ENCODE data around the gene MRPS18B.
A peak's percentile ranks its signal among the peaks of the same experiment; 100 is the strongest.

Gene MRPS18B

DNA sequence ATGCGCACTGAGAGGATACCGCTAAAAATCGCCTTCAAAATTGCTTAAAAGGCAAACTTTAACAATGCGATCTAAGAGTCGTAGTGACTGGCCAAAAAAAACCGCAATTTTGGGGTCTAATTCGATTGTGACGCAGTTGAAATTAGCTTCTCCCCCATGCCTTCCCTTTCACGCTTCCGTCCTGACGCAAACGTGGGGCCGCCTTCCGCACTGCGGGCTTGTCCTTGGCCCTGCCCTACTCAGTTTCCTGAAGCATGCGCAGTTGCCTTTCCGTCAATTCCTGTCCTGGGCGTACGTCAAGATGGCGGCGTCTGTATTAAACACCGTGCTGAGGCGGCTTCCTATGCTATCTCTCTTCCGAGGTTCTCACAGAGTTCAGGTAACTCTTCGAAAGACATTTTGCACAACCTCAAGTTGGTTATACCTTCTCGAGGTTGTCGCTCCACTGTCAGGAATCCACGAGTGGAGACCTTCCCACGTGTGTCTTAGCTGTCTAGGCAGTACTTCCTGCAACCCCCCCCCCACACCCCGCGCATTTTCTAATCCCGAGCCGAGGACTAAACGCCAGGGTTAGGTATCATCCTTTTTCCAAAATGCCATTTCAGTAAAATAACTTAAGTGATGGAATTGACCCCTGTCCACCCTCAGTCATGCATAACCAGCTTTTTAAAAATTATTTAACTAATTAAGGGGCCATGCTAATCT lies at the start of gene MRPS18B:
MRPS18B (plus strand) TSS at position 276 of the 705 bp plus-strand sequence; CDS start at position 302, 26 bp downstream.
- intact Hi-C loops (cut with DNase I), result loop anchor here (5.0 kb wide), 1 partner anchor 105 kb away; the partner anchor contains the start of gene TUBB
- peak; percentile 96 to 99 (median 99) for DNase-seq

DNA sequence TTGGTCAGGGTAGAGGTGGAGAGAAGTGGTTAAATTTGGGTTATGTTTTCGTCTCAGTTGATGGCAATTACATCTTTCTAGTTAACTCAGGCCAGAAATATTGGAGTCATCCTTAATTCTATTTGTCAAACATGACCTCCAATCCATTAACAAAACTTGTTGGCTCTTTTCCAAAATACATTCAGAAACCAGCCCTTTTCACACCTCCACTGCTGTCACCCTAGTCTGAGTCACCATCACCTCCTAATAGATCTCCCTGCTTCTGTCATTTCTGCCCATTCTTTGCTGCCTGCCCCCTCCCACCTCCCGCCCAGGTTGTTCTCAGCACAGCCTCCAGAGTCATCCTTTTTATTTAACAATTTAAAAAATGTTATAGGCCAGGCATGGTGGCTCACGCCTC lies 49.4 kb upstream of the MRPS18B start:
- DNase-seq, result peak; percentile 23 to 91 (median 66)
- intact Hi-C loops (cut with DNase I), result no loop called here

DNA sequence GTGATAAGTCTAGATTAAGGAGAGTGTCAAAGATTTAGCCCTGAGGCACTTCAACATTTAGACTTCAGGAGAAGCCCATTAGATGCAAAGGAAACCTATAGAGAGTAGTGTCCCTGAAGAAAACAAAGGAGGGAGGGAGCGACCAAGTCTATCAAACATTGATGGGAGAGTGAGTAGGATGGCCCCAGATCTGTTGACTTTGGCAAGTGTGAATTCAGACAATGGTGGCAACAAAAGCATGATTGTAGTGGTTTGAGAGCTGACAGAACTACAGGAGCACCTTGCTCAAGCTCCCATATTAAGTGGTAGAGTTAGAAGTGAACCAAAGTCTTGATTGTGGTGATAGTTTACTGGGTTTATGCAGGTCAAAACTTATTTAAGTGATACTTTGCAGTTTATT lies 47.4 kb upstream of the MRPS18B start:
- intact Hi-C loops (cut with DNase I), result loop anchor here (2.0 to 5.0 kb wide), 2 partner anchors 13 to 42 kb away; partner anchors contain the start of genes GNL1 and PRR3

DNA sequence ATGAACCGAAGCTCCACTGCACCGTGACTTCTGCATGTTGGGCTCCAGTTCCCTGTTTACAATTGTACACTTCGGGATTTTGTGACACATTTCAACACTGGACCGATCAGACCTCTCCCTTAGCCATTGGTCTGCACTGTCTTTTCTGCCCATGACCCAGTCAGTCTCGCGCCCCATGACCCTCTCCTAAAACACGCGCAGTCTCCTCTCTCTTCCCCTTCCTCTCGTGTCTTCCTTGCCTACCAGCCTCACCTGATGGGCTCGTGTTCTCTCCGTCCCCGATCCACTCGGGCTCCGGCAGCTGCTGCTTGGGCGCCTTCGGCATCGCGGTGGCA lies 46.9 kb upstream of the MRPS18B start:
- intact Hi-C loops (cut with DNase I), result loop anchor here (2.0 to 5.0 kb wide), 2 partner anchors 14 to 42 kb away; partner anchors contain the start of genes GNL1 and PRR3
- DNase-seq, result peak in 3 of 42 donors; percentile 10 to 35 (median 28)

More for the DNA sequence above, 47.4 kb upstream of the MRPS18B start:
- no peak for DNase-seq

DNA sequence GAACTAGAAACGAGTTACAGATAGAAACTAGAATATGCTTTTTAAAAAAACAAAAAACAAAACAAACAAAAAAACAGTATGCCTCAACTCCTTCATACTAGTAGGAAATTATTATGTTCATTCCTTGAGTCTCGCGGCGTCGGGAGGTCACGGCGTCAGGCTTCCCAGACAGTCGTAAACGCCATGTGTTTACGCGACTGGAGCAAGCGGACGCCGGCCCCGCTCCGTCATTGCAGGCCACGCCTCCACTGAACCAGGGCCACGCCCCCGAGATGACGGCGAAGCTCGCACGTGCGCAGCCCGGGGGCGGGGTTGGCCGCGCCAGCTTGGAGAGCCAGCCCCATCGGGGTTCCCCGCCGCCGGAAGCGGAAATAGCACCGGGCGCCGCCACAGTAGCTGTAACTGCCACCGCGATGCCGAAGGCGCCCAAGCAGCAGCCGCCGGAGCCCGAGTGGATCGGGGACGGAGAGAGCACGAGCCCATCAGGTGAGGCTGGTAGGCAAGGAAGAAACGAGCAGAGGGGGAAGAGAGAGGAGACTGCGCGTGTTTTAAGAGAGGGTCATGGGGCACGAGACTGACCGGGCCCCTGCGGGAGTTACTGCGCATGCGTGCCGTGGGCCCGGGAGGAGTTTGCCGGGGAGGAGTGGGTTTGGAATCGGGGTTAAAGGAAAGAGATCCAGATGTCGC lies 46.4 kb upstream of the MRPS18B start, which contains the start of gene ABCF1:
ABCF1 (plus strand) TSS at position 368 of the 687 bp plus-strand sequence; CDS start at position 414, 46 bp downstream.
- DNase-seq, result peak; percentile 95 to 100 (median 99)
- intact Hi-C loops (cut with DNase I), result loop anchor here (2.0 to 5.0 kb wide), 2 partner anchors 14 to 41 kb away; partner anchors contain the start of genes GNL1 and PRR3

- intact Hi-C loops (cut with DNase I), result loop anchor here (2.0 to 5.0 kb wide), 2 partner anchors 15 to 41 kb away; partner anchors contain the start of genes GNL1 and PRR3
- DNase-seq, result no peak
Observed at GRCh38 chr6:30571762-30572082, 45.9 kb upstream of the MRPS18B start.

DNA sequence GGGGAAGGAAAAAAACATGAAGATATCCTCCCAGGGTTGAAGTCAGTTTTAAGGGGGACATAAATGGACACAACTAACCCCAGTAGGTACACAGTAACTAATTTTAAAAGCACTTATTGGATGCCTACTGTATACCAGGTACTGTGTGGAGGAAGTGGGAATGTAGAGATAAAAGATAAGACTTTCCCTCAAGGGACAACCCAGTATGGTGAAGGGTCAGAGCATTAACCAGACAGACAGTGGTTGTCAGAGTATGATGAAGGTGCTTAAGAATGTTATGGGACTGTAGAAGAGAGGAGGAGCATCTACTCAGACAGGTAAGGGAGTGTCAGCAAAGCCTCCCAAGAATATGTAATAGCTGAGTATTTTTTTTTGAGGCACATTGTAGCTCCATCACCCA lies 45.5 kb upstream of the MRPS18B start:
- intact Hi-C loops (cut with DNase I), result loop anchor here (5.0 kb wide), 1 partner anchor 40 kb away; no protein-coding TSS in a partner anchor

DNA sequence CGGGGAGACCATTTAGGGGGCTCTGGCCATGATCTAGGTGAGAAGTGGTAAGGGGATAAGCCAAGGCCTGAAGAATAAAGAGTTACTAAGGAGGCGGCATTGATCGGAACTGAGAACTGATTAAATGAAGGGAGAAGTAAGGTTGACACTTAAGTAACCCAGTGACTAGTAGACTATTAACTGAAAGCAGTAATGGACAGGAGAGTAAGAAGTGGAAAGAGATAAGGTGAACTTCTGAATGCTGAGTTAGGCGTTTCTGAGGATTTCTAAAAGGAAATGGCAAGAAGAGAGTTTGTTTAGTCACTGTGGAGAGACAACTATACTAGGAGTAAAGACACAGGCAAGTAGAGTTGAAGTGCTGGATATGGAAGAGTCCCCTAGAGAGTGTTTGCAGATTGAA lies 44.5 kb upstream of the MRPS18B start:
- no peak for DNase-seq
- intact Hi-C loops (cut with DNase I), result loop anchor here (5.0 kb wide), 1 partner anchor 39 kb away; no protein-coding TSS in a partner anchor

More for the DNA sequence above, 45.5 kb upstream of the MRPS18B start:
- DNase-seq, result no peak

- DNase-seq, result no peak
- intact Hi-C loops (cut with DNase I), result no loop called here
Observed at GRCh38 chr6:30578051-30578450, 39.6 kb upstream of the MRPS18B start.

- intact Hi-C loops (cut with DNase I), result no loop called here
Observed at GRCh38 chr6:30583921-30584320, 33.7 kb upstream of the MRPS18B start.

DNA sequence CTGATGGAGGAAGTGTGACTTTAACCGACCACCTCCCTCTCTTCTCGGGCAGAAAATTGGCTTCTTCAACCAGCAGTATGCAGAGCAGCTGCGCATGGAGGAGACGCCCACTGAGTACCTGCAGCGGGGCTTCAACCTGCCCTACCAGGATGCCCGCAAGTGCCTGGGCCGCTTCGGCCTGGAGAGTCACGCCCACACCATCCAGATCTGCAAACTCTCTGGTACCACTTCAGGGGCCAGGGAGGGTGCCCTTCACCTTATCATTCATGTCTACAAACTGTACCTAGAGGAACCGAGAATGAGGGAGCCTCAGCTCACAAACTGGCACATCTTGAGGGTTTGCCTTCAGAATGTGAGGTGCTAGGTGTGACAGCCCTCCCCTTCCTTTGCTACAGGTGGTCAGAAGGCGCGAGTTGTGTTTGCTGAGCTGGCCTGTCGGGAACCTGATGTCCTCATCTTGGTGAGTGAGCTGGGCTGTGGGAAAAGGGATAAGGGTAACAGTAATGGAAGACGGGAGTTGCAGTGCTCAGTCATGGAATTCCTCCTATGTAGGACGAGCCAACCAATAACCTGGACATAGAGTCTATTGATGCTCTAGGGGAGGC lies 27.8 kb upstream of the MRPS18B start:
- intact Hi-C loops (cut with DNase I), result loop anchor here (10.0 kb wide), 1 partner anchor 45 kb away; no protein-coding TSS in a partner anchor
- DNase-seq, result no peak

More at GRCh38 chr6:30583921-30584320, 33.7 kb upstream of the MRPS18B start:
- DNase-seq, result no peak

DNA sequence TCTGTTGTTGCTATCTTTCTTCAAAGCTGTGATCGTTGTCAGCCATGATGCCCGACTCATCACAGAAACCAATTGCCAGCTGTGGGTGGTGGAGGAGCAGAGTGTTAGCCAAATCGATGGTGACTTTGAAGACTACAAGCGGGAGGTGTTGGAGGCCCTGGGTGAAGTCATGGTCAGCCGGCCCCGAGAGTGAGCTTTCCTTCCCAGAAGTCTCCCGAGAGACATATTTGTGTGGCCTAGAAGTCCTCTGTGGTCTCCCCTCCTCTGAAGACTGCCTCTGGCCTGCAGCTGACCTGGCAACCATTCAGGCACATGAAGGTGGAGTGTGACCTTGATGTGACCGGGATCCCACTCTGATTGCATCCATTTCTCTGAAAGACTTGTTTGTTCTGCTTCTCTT lies 27.1 kb upstream of the MRPS18B start:
- DNase-seq, result no peak
- intact Hi-C loops (cut with DNase I), result loop anchor here (10.0 kb wide), 1 partner anchor 46 kb away; no protein-coding TSS in a partner anchor

GRCh38 chr6:30591008-30591407 lies 26.6 kb upstream of the MRPS18B start:
- intact Hi-C loops (cut with DNase I), result loop anchor here (10.0 kb wide), 1 partner anchor 46 kb away; no protein-coding TSS in a partner anchor
- DNase-seq, result no peak

GRCh38 chr6:30592287-30592686 lies 25.4 kb upstream of the MRPS18B start:
- intact Hi-C loops (cut with DNase I), result loop anchor here (10.0 kb wide), 1 partner anchor 47 kb away; no protein-coding TSS in a partner anchor
- no peak for DNase-seq

DNA sequence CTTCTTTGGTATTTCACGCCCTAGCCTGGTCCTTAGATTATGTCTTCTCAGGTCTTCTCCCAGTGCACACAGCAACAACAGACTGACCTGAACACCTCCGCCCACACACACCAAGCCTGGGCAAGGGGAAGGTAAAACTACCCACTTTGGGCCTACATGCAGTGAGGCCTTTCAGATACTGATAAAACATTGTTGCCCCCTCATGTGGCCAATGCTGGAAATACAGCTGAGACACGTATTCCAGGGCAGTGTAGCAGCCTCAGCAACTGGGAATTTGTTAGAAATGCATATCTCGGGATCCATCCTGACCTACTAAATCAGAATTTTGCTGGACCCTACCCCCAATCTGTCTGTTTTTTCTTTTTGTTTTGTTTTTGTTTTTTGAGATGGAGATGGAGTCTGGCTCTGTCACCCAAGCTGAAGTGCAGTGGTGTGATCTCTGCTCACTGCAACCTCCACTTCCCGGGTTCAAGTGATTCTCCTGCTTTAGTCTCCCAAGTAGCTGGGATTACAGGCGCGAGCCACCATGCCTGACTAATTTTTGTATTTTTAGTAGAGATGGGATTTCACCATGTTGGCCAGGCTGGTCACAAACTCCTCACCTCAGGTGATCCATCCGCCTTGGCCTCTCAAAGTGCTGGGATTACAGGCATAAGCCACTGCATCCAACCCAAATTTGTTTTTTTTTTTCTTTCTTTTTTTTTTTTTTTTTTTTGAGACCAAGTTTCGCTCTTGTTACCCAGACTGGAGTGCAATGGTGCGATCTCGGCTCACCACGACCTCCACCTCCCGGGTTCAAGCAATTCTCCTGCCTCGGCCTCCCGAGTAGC lies 20.1 kb upstream of the MRPS18B start:
- intact Hi-C loops (cut with DNase I), result loop anchor here (10.0 kb wide), 1 partner anchor 53 kb away; no protein-coding TSS in a partner anchor
- DNase-seq, result peak; percentile 28 to 92 (median 78)

DNA sequence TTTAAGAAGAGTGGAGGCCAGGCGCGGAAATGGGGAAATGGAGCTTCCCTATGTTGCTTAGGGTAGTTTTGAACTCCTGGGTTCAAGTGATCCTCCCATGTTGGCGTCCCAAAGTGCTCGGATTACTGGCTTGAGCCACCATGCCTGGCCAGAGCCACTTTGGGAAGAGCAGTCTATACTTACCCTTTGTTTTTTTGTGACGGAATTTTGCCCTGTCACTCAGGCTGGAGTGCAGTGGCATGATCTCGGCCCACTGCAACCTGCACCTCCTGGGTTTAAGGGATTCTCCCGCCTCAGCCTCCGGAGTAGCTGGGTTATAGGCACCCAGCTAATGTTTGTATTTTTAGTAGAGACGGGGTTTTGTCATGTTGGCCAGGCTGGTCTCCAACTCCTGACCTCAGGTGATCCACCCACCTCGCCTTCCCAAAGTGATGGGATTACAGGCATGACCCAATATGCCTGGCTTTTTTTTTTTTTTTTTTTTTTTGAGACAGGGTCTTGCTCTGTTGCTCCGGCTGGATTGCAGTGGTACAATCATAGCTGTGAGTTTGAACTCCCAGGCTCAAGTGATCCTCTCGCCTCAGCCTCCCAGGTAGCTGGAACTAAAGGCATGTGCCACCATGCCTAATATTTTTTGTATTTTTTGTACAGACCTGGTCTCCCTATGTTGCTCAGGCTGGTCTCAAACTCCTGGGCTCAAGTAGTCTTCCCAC lies 18.6 kb upstream of the MRPS18B start:
- intact Hi-C loops (cut with DNase I), result loop anchor here (10.0 kb wide), 1 partner anchor 54 kb away; no protein-coding TSS in a partner anchor
- no peak for DNase-seq

DNA sequence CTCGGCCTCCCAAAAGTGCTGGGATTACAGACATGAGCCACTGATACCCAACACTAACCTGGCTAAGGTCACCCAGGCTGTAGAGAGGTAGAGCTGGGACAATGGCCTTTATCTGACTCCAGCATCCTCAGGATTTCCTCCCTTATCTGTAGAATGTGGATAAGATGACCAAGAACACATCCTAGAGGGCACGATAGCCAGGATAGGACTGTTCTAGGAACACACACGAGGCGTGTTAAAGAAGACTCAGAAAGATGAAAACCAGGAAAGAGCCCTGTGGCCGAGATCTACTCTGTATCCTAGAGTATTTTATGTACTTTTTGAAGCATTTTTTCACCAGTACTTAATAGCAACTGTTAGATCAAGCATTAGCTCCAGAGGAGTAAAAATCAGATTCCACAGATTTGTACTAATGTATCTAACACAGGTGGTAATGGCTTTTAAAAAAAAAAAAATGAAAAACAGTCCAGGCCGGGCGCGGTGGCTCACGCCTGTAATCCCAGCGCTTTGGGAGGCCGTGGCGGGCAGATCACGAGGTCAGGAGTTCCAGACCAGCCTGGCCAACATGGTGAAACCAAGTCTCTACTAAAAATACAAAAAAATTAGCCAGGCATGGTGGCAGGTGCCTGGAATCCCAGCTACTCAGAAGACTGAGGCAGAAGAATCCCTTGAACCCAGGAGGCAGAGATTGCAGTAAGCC lies 17.9 kb upstream of the MRPS18B start:
- no peak for DNase-seq
- intact Hi-C loops (cut with DNase I), result loop anchor here (10.0 kb wide), 1 partner anchor 55 kb away; no protein-coding TSS in a partner anchor
